D721Med (cell line): ENCODE results near the gene IQCK.

Source experiments
- DNase-seq: peaks from one replicate; pipeline ENCODE4 v3.0.0; 2011; ENCODE audit warnings: low spot score; ENCODE audit not compliant: insufficient read length
- FAIRE-seq: peaks from 2 replicates; lab custom pipeline; 2011; peaks lifted over from hg19 to GRCh38; lab: Jason Lieb, UNC
- CTCF ChIP-seq: IDR thresholded peaks from 2 replicates; pipeline ENCODE4 v1.5.1; 2012; ENCODE audit warnings: mild to moderate bottlenecking, control low read depth; ENCODE audit not compliant: insufficient read depth; ENCODE audit errors: missing control alignments

The IQCK gene

GRCh38 chr16:19771796-19772195 lies 53.7 kb downstream of the IQCK start:
- FAIRE-seq, result peak; percentile 95
- no peak for TF ChIP-seq CTCF
- no peak for DNase-seq

DNA sequence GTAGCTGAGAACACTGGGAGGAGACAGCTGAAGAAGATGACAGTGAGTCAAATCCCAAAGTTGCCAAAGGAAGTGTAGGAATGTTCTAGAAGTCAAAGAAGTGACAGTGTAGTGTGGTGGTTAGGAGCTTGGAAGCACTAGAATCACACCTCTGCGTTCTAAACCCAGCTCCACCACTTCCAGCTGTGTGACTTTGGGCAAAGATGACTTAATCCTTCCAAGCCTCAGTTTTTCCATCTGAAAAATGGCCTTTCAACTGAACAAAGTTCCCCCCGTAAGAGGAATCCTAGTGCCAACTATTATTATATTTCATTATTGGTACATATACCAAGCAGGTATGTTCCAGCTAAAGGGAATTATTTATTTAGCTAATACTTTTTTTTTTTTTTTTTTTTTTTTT lies 56.0 kb downstream of the IQCK start:
- FAIRE-seq (no peak), DNase-seq (no peak)
- no peak for TF ChIP-seq CTCF

DNA sequence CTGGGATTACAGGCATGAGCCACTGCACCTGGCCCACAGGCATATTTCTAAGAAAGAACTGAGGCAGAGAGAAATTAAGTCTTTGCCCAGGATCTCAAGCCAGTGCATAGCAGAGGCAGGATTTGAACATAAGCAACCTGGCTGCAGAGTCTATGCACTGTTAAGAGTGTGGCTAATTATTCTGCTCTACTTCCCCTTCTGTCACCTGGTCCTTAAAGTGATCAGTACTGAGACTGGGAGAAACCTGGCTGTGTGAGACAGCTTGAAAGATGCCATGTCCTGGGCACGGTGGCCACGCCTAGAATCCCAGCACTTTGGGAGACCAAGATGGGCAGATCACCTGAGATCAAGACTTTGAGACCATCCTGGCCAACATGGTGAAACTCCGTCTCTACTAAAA lies 58.1 kb downstream of the IQCK start:
- no peak for FAIRE-seq
- no peak for TF ChIP-seq CTCF

DNA sequence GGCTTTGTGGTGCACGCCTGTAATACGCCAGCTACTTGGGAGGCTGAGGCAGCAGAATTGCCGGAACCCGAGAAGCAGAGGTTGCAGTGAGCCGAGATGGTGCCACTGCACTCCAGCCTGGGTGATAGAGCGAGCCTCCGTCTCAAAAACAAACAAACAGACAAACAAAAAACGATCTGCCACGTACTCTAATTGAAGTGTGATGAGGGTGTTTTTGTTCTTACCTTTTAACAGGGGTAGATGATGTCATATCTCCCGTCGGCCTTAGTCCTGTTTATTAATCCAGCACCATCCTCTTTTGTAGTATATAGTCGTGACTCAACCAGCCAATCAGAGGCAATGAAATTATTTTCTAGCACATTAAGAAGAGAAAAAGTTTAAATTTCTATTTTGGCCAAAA lies 58.5 kb downstream of the IQCK start:
- DNase-seq (no peak), FAIRE-seq (no peak)
- TF ChIP-seq CTCF, result no peak

More for the DNA sequence above, 58.1 kb downstream of the IQCK start:
- DNase-seq, result no peak

DNA sequence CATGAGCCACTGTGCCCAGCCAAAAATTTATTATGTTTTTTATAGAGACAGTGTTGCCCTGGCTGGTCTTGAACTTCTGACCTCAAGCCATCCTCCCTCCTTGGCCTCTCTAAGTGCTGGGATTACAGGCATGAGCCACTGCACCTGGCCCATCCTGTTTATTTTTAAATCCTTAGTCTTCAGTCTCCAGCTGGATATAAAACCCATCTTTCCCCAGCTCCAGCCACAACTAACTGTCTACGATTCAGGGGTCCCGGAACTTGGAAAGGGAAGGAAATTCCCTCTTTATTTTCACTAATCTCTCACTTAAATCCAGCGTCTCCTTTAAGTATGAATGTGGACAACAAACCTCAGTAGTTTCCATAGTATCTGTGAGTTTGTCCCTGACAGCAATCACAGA lies 62.2 kb downstream of the IQCK start:
- FAIRE-seq, result no peak
- no peak for DNase-seq
- no peak for TF ChIP-seq CTCF

DNA sequence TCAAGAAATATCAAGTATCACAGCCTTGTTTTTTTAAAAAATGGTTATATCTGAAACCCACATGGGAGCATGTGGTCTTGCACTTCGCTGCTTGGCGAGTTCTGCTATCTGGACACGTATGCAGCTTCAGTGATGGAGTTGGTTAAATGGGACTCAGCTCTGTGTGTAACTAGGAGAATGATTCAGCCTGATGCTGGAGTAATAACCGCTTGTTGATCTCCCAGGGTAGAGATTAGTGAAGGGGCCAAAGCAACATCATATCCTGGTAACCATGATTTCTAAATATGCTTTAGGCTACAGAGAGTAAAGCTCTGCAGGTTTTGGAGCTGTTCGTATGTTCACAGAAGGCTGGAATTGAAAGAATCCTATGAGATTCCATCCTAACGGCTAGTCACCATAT lies 63.2 kb downstream of the IQCK start:
- no peak for TF ChIP-seq CTCF
- FAIRE-seq, result no peak
- DNase-seq, result no peak

GRCh38 chr16:19783363-19784182 lies 65.5 kb downstream of the IQCK start:
- no peak for TF ChIP-seq CTCF
- DNase-seq (no peak), FAIRE-seq (no peak)
